ENCODE data around the gene SLC35F4.

DNA sequence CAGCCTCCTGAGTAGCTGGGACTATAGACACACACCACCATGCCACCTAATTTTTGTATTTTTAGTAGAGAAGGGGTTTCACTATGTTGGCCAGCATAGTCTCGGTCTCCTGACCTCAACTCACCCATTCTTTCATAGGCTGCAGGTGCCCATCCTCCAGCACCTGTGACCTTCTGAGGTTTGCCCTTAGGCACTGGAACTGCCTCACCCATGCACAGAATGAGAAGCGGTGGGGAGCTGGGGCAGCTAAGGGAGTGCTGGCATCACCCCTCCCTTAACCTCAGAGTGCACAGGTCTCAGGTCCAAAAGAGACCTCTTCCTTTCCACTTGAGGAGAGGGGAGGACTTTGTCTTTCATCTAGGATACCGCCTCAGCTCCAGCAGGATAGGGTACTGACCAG lies 194.9 kb downstream of the SLC35F4 start:
- TF ChIP-seq, protein P1, sequence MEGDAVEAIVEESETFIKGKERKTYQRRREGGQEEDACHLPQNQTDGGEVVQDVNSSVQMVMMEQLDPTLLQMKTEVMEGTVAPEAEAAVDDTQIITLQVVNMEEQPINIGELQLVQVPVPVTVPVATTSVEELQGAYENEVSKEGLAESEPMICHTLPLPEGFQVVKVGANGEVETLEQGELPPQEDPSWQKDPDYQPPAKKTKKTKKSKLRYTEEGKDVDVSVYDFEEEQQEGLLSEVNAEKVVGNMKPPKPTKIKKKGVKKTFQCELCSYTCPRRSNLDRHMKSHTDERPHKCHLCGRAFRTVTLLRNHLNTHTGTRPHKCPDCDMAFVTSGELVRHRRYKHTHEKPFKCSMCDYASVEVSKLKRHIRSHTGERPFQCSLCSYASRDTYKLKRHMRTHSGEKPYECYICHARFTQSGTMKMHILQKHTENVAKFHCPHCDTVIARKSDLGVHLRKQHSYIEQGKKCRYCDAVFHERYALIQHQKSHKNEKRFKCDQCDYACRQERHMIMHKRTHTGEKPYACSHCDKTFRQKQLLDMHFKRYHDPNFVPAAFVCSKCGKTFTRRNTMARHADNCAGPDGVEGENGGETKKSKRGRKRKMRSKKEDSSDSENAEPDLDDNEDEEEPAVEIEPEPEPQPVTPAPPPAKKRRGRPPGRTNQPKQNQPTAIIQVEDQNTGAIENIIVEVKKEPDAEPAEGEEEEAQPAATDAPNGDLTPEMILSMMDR (IDR thresholded peaks at IDR 0.05): no peak
- no peak for TF ChIP-seq POLR2A (IDR thresholded peaks at IDR 0.05)
